Endothelial cell of umbilical vein (primary cell): ENCODE data around the gene DMBX1.

ENCODE experiments used
- CTCF ChIP-seq, 2 donors: IDR thresholded peaks; 1 replicate in 1 of 2; 2 replicates in 1 of 2; pipeline ENCODE4 v1.5.1; 2011; ENCODE audit warnings: low read length in 2 of 2, mild to moderate bottlenecking in 2 of 2, moderate library complexity in 2 of 2, control low read depth in 1 of 2, inconsistent platforms in 1 of 2, low read depth in 1 of 2; ENCODE audit not compliant: insufficient read depth in 1 of 2; ENCODE audit errors: extremely low read depth in 1 of 2
- EZH2 ChIP-seq: IDR thresholded peaks from 2 replicates; pipeline ENCODE4 v1.6.1; 2012; ENCODE audit warnings: borderline replicate concordance, low read depth, mild to moderate bottlenecking, moderate library complexity, low read length, inconsistent platforms; ENCODE audit not compliant: severe bottlenecking
- MAX ChIP-seq: IDR thresholded peaks from 2 replicates; pipeline ENCODE4 v1.6.1; 2011; ENCODE audit not compliant: insufficient read depth, insufficient read length
- POLR2A ChIP-seq: IDR thresholded peaks from 2 replicates; pipeline ENCODE4 v1.6.1; 2012; ENCODE audit warnings: low read depth, mild to moderate bottlenecking, control low read depth, low read length

- no peak for TF ChIP-seq CTCF (IDR thresholded peaks at IDR 0.05; ENCODE audit: extremely low read depth in 1 of 2, insufficient read depth in 1 of 2, low read depth in 1 of 2, low read length in 2 of 2)
- TF ChIP-seq POLR2A = no peak
- no peak for TF ChIP-seq EZH2
- no peak for TF ChIP-seq MAX
Observed at GRCh38 chr1:46464915-46465314, 24.7 kb upstream of the DMBX1 start.
